Measurements from ENCODE around the gene ZNF772. TPM values are rescaled to one million over a fixed set of nuclear protein-coding genes. Genes with fewer than 3 reads are reported as not detected.

ZNF772 gene
- total RNA-seq, 1 experiment from 2014 or later: 0.37 TPM

DNA sequence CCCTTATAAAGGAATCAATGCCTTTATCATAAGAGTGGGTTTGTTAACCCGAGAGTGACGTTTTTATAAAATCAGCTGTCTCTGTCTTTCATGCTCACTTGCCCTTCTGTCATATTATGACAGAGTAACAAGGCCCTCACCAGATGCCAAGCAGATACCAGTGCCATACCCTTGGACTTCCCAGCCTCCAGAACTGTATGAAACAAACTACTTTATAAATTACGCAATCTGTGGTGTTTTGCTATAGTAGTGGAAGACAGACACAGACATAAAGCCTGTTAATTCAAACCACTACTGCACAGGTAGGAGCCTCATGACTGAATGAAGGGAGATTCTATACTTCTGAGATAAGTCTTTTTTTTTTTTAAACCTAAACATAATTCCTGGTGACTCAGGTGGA is 25.1 kb downstream of the ZNF772 start:
- BruUV-seq (replicated peaks): no TSS peak
- Histone ChIP-seq H3K4me3 (replicated peaks in 1 of 2; ENCODE audit: low read depth in 1 of 2, low read length in 2 of 2) (no peak overlapping the region), H2AFZ (ENCODE audit: low read depth, low read length, poor library complexity, severe bottlenecking) (no peak overlapping the region), H3K9me3 (ENCODE audit: control insufficient read depth in 1 of 2, insufficient read depth in 1 of 2, low read depth in 1 of 2, low read length in 2 of 2) (peaks cover 0 to 6% of the 10 kb centered on the region in 2 experiments; a peak in 2 of 4 replicates), H3K36me3 (ENCODE audit: control insufficient read depth in 1 of 2, insufficient read depth in 2 of 2, low read length in 2 of 2) (no peaks in the 10 kb centered on the region), H3K27ac (ENCODE audit: low read depth, low read length) (no peak overlapping the region), H3K4me1 (ENCODE audit: control insufficient read depth in 1 of 2, insufficient read depth in 2 of 2, low read length in 2 of 2) (no peaks in the 10 kb centered on the region), H4K20me1 (ENCODE audit: insufficient read depth) (no peaks in the 10 kb centered on the region), H3K9me2 (ENCODE audit: insufficient read depth) (no peaks in the 10 kb centered on the region), H3K79me2 (ENCODE audit: insufficient read depth, low read length) (no peaks in the 10 kb centered on the region), H3K9ac (ENCODE audit: low read length) (no peak overlapping the region), H3K4me2 (ENCODE audit: low read length) (no peak overlapping the region), H3K27me3 (ENCODE audit: insufficient read depth, low read length) (no peaks in the 10 kb centered on the region)
- TF ChIP-seq ELF1 (IDR thresholded peaks at IDR 0.05; ENCODE audit: borderline replicate concordance, low read depth) (no peak), YY1 (IDR thresholded peaks at IDR 0.05; ENCODE audit: extremely low read depth, insufficient replicate concordance, low read depth, low read length) (no peak), EZH2 (IDR thresholded peaks at IDR 0.05) (no peak), CBX3 (IDR thresholded peaks at IDR 0.05; ENCODE audit: low read depth) (no peak)
- TF ChIP-seq, protein P1, sequence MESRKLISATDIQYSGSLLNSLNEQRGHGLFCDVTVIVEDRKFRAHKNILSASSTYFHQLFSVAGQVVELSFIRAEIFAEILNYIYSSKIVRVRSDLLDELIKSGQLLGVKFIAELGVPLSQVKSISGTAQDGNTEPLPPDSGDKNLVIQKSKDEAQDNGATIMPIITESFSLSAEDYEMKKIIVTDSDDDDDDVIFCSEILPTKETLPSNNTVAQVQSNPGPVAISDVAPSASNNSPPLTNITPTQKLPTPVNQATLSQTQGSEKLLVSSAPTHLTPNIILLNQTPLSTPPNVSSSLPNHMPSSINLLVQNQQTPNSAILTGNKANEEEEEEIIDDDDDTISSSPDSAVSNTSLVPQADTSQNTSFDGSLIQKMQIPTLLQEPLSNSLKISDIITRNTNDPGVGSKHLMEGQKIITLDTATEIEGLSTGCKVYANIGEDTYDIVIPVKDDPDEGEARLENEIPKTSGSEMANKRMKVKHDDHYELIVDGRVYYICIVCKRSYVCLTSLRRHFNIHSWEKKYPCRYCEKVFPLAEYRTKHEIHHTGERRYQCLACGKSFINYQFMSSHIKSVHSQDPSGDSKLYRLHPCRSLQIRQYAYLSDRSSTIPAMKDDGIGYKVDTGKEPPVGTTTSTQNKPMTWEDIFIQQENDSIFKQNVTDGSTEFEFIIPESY (IDR thresholded peaks at IDR 0.05; ENCODE audit: extremely low read depth, insufficient replicate concordance, low read length): no peak
- ATAC-seq (no peak), DNase-seq (ENCODE audit: low read depth, low spot score) (no peak)
- POLR2A ChIA-PET: no interaction called here
- CTCF ChIA-PET: no interaction called here
- RAD21 ChIA-PET (ENCODE audit: low non-redundant PET in 1 of 2, low total read pairs in 2 of 2, uncharacterized antibody in 2 of 2, unreplicated experiment in 2 of 2): no interaction called here
- intact Hi-C loops (cut with micrococcal nuclease): no loop called here

- no peak overlapping the region for H3K27ac ChIP-seq (ENCODE audit: low read depth, low read length)
- no peak overlapping the region for H2AFZ ChIP-seq (ENCODE audit: low read depth, low read length, poor library complexity, severe bottlenecking)
- H3K36me3 ChIP-seq (ENCODE audit: control insufficient read depth in 1 of 2, insufficient read depth in 2 of 2, low read length in 2 of 2): peaks cover 10 to 31% of the 10 kb centered on the region in 2 experiments; a peak in 3 of 4 replicates
- ChIA-PET CTCF (no interaction called here), POLR2A (no interaction called here), RAD21 (ENCODE audit: low non-redundant PET in 1 of 2, low total read pairs in 2 of 2, uncharacterized antibody in 2 of 2, unreplicated experiment in 2 of 2) (no interaction called here)
- no peaks in the 10 kb centered on the region for H3K9me2 ChIP-seq (ENCODE audit: insufficient read depth)
- no peaks in the 10 kb centered on the region for H4K20me1 ChIP-seq (ENCODE audit: insufficient read depth)
- no peak overlapping the region for H3K4me3 ChIP-seq (replicated peaks in 1 of 2; ENCODE audit: low read depth in 1 of 2, low read length in 2 of 2)
- peaks cover 39% of the 10 kb centered on the region for H3K79me2 ChIP-seq (ENCODE audit: insufficient read depth, low read length)
- DNase-seq (ENCODE audit: low read depth, low spot score) (no peak), ATAC-seq (no peak)
- H3K9me3 ChIP-seq (ENCODE audit: control insufficient read depth in 1 of 2, insufficient read depth in 1 of 2, low read depth in 1 of 2, low read length in 2 of 2): peaks cover 0 to 9% of the 10 kb centered on the region in 2 experiments; a peak in 2 of 4 replicates
- no peak overlapping the region for H3K4me2 ChIP-seq (ENCODE audit: low read length)
- H3K4me1 ChIP-seq (ENCODE audit: control insufficient read depth in 1 of 2, insufficient read depth in 2 of 2, low read length in 2 of 2): no peaks in the 10 kb centered on the region
- H3K9ac ChIP-seq (ENCODE audit: low read length): no peak overlapping the region
- BruUV-seq (replicated peaks): no TSS peak
- no peaks in the 10 kb centered on the region for H3K27me3 ChIP-seq (ENCODE audit: insufficient read depth, low read length)
- intact Hi-C loops (cut with micrococcal nuclease): no loop called here
- TF ChIP-seq EZH2 (IDR thresholded peaks at IDR 0.05) (no peak), CBX3 (IDR thresholded peaks at IDR 0.05; ENCODE audit: low read depth) (no peak), EGR1 (IDR thresholded peaks at IDR 0.05; ENCODE audit: low read depth) (no peak), ZNF274 (IDR thresholded peaks at IDR 0.05; ENCODE audit: low read depth, low read length) (no peak), JUND (IDR thresholded peaks at IDR 0.05) (no peak), TCF7L2 (IDR thresholded peaks at IDR 0.05; ENCODE audit: borderline replicate concordance, extremely low read depth, insufficient read depth, insufficient read length) (no peak), EZH2phosphoT487 (IDR thresholded peaks at IDR 0.05; ENCODE audit: borderline replicate concordance) (no peak), SP1 (IDR thresholded peaks at IDR 0.05; ENCODE audit: low read depth) (no peak), POLR2AphosphoS5 (IDR thresholded peaks at IDR 0.05; ENCODE audit: low read depth, low read length) (no peak), SRF (IDR thresholded peaks at IDR 0.05; ENCODE audit: low read depth) (no peak), CEBPB (IDR thresholded peaks at IDR 0.05; ENCODE audit: low read depth) (no peak), MAX (IDR thresholded peaks at IDR 0.05) (no peak)
- TF ChIP-seq, protein P2, sequence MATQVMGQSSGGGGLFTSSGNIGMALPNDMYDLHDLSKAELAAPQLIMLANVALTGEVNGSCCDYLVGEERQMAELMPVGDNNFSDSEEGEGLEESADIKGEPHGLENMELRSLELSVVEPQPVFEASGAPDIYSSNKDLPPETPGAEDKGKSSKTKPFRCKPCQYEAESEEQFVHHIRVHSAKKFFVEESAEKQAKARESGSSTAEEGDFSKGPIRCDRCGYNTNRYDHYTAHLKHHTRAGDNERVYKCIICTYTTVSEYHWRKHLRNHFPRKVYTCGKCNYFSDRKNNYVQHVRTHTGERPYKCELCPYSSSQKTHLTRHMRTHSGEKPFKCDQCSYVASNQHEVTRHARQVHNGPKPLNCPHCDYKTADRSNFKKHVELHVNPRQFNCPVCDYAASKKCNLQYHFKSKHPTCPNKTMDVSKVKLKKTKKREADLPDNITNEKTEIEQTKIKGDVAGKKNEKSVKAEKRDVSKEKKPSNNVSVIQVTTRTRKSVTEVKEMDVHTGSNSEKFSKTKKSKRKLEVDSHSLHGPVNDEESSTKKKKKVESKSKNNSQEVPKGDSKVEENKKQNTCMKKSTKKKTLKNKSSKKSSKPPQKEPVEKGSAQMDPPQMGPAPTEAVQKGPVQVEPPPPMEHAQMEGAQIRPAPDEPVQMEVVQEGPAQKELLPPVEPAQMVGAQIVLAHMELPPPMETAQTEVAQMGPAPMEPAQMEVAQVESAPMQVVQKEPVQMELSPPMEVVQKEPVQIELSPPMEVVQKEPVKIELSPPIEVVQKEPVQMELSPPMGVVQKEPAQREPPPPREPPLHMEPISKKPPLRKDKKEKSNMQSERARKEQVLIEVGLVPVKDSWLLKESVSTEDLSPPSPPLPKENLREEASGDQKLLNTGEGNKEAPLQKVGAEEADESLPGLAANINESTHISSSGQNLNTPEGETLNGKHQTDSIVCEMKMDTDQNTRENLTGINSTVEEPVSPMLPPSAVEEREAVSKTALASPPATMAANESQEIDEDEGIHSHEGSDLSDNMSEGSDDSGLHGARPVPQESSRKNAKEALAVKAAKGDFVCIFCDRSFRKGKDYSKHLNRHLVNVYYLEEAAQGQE (IDR thresholded peaks at IDR 0.05; ENCODE audit: low read depth): no peak
Observed at GRCh38 chr19:57443121-57443696, 34.2 kb downstream of the ZNF772 start.

All from HCT116 (cell line).